ENCODE data around the gene CDH23. TPM values are rescaled to one million over a fixed set of nuclear protein-coding genes. Genes with fewer than 3 reads are reported as not detected.

Gene CDH23
- total RNA-seq, 1 donor from 2014 or later, result 5.1 TPM

DNA sequence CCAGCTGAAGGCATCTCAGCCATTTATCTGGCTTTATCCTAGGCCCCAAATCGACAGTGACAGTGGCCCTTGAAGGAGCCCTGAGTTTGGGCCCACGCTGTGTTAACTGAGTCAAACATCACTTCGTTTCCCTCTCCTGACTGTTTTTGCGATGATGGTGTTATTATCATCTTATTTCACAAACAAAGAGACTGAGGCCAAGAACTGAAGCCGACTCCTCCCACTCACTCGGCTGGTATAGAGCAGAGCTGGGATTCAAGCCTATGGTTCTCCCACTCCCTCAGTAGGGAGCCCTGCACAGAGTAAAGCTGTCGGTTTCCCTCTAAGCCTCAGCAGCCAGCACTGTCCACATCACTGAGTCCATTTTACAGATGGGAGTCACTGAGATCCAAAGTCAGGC lies 141.0 kb downstream of the CDH23 start:
- DNase-seq (ENCODE audit: low spot score), result no peak

DNA sequence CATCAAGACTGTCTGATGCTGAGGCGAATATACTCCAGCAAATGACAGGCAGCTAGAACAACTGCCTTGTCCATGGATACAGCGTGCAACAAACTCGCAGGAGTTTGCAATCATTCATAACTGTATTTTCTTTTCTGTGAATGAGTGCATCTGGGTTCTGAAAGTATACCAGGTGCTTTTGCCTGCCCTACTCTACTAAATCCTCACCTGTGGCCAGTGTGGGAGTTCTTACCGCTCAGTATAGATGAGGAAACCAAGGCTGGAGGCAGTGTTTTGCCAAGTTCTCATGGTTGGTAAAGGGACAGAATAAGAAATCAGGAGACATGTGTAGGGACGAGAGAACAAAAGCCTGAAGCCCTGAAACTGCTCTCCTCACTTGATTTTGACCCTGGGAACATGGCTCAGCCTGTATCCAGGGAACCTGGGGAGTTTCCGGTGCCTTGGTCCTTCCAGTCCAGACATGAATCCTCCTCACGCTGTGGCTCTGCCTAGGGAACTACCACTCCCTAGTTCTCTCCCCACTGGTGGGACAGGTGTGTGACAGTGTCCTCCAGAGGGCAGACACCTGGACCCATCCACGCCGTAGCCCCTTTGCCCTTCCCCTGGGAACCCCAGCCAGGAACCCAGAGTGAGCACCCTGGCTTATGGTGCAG lies 142.0 kb downstream of the CDH23 start:
- DNase-seq (ENCODE audit: low spot score), result no peak

DNA sequence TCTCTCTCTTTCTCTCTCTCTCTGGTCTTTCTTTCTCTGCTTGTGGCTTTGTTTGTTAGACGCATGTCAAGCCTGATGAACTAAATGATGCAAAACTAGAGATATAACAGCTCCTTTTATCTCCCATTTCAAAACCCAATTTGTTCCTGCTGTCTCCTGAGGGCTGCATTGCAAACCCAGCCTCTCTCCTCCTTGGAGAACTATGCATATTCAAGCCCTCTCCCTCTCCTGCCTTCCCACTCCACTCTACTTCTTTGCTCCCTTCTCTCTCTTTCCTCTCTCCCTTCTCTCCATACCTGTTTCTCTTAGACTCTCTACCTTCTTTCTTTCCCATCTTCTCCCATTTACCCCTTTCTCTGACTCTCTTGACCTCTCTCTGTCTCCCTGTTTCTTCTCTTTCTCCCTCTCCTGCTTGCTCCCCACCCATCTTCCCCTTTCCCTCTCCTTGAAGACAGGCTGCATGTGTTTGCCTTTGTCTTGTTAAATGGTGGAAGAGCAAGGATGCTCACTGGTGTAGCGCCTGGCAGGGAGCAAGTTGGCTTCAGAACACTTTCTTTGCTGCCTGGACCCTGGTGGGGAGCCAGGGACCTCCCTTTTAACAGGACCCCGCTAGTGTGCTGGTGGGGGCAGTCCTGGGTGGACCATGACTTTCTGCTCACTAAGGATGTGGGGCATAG lies 142.9 kb downstream of the CDH23 start:
- DNase-seq (ENCODE audit: low spot score), result no peak

DNA sequence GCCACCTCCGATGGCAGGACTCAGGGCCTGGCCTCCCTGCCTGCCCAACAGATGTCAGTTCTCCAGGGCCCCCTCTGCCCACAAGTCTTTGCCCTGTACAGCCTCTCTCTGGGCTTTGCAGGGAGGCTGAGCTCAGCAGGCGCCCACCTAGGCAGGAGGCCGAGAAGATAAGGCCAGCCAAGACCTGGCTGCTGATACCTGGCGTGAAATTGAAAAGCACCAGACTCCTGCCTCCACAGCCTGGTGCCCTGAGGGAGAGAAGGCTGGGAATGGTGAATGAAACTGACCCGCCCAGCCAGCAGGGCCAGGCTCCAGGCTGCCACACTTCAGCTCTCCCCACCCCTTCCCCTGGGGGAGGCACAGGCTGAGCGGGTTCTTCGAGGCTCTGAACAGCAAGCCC lies 145.8 kb downstream of the CDH23 start:
- DNase-seq (ENCODE audit: low spot score), result no peak

DNA sequence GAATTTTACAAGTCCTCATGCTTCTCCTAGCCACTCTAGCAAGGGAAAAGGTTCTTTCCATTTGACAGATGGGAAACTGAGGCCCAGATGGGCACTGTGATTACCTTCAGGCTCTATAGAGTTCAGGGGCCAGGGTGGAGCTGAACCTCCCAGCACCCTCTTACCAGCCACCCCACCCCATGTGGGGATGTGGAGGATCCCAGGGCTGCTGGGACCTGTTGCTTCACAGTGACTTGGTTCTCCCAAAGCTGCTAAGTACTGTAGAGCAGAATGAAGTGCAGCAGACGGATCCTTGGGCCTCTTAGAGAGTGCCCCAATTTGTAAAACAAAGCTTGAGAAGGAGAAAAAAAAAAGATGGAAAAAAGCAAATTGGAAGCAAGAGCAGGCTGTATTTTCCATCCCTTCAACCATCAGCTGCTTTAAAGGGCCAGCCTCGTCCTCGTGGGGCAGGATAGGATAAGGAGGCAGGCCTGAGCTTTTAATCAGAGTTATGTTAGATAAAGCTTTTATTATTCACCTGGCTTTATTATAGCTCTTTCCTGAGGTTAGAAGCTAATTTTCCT lies 147.0 kb downstream of the CDH23 start:
- DNase-seq (ENCODE audit: low spot score), result no peak

DNA sequence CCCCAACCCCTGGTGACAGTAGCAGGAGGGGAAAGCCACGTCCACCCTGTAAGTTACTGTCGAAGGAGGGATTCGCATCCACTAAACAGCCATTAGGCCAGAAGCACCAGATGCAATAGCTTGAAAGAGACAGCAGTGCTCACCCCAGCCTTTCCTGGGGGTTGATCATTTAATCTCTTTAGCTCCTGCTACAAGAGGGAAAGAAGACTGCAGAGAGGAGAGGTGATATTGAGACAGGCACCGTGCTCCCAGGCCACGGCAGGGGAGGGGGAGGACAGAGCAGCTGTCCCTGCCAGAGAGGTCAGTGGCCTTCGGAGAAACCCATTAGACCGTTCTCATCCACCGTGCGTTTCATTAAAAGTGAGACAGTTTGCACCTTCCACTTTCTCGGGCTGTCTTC lies 148.3 kb downstream of the CDH23 start:
- DNase-seq (ENCODE audit: low spot score), result no peak

DNA sequence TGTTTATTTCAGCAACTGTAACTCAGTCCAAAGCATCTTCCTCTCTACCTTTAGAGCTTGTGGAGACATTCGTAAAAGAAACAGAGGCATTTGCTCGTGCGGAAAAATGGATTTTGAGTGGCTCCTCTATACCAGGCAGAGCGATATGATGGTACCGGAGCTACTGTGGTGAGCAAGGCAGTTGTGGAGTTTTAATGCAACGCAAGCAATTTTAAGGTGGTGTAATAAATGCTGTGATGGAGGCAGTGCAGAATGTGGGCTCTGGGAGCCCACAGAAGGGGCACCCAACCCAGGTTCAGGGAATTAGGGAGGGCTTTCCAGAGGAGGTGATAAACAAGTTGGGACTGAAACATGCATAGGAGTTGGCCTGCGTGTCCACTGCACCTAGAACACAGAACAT lies 149.5 kb downstream of the CDH23 start:
- DNase-seq (ENCODE audit: low spot score), result no peak

DNA sequence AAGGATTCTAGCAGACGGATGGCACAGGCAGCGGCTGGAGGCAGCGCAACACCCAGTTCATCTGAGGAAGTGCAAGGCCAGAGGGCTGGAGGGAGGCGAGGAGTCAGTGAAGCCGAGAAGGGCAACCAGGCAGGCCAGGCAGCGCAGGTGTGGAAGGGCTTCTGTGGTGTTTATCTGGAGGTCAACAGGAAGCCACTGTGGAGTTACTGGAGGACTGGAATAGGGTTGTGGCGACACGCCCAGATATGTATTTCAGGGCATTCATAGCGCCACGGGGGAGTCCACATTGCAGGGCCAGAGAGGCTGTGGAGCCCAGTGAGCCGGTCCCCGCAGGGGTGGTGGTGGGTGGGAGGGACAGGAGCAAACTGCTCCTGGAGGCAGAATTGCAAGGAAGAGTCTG lies 150.6 kb downstream of the CDH23 start:
- no peak for DNase-seq (ENCODE audit: low spot score)

DNA sequence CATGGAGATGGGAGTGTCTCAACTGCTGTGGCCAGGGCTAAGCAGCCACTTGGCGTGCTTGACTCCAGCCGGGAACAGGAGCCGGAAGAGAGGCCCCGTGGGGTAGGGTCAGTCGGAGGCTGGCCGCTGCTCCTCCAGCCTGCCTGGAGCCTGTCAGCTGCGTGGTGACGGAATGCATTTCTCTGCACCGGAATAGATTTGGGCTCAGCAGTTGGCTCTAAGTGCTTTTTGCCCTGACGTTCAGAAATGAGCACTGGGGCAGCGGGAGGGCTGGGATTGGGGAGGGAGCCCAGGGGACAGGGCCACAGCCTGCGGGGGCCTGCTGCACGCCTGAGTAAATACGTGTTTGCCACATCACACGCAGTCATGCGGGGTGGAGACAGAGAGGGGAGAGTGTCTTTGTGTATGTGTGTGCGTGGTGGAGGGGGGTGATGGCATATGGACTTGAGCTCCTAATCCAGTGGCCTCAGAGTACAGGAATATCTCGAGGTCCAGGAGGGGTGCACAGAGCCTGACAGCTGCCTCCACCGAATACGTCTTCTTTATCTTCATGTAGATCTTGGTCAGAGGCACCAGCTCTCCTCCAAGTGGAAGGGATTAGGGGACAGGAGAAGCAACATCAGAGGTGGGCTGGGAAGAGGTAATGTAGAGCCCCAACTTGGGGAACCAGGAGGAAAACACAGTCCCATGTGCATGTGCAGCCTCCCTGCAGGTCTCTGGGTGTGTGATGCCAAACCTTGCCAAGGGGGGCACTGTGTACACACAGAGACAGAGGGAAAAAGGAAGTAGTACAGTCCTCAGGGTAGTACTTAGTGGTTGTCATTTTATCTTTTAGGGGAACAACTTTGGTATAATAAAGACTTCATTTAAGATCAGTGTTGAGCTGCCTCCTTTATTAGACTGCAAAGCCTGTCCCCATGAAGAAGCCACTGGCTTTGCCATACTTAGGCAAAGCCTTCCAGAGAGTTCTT lies 151.4 kb downstream of the CDH23 start:
- DNase-seq (ENCODE audit: low spot score), result peak; percentile 56

DNA sequence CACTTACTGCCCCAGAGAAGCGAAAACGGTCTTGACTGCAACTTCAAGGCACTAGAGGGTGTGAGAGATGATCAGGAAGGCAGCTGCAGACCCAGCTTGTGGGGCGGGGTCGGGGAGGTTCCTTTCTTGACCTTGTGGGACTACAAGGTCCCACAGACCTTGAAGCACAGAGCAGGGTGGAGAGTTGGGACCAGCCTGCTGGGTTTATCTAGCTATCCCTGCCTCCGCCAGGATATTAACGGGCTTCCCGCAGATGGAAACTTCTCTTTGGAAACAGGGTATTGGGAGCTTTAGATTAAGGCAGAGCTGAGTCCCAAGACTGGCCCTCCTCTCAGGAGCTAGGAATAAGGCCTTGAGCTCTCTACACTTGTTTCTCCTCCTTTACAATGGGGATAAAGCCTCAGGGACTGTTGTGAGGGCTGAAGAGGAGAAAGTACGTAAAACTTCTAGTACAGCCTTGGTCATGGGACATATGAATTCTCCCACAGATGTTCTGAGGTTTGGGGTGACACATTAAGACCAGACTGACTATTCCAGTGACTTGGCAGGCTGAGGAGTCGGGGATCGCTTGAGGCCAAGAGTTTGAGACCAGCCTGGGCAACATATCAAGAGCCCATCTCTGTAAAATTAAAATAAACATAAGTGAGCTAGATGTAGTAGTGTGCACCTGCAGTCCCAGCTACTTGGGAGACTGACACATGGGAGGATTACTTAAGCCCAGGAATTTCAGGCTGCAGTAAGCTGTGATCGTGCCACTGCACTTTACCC lies 153.2 kb downstream of the CDH23 start:
- DNase-seq (ENCODE audit: low spot score), result no peak

DNA sequence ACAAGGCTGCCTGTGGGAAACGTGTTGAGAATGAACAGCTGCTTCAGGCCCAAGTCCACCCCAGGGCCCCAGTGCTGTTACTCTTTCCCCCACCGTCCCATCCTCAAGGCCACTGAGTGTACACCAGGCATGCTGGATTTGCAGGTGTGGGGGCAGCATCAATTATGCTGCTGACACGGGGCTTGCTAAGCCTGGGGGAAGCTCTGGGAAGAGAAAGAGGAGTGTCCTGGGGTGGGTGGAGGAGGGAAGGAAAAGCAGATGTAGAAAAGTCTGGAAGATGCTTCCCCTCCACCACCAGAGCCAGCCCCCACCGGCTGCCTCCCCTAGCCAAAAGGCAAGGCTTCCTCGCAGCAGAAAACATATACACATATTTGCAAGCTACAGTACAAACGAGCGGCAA lies 153.9 kb downstream of the CDH23 start:
- no peak for DNase-seq (ENCODE audit: low spot score)

DNA sequence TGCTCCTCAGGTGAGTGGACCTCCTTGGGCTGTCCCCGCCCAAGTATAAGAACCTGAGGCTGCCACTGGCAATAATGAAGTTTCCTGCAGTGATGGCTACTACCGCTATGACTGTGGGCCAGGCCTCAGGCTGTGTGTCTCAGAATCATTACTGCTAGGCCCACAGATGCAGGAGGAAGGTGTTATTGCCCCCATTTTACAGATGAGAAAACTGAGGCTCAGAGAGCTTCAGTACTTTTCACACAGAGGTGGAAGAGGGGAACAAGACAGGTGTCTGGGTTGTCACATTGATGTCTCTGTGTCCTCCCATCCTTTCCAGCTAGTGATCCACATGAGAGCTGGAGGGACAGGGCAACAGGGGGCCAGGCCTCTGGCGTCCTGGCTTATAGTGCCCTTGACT lies 155.2 kb downstream of the CDH23 start:
- no peak for DNase-seq (ENCODE audit: low spot score)

DNA sequence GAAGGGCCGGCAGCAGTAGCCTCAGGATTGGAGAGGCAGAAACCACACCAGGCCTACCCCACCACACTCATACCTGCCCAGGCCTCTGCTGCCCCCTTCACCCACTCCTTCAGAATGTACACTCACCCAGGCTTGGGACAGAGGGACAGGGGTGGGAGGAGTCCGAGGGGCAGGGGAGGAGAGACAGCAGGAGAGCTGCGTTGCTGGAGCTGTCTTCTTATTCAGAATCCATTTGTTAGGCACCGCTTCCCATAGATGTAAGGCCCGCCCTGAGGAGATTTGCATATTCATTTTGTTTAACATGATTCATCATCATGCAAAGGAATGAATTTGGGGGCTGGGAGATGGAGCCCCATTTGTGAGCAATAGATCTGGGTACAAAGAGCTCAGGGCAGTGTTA lies 156.7 kb downstream of the CDH23 start:
- DNase-seq (ENCODE audit: low spot score), result no peak

DNA sequence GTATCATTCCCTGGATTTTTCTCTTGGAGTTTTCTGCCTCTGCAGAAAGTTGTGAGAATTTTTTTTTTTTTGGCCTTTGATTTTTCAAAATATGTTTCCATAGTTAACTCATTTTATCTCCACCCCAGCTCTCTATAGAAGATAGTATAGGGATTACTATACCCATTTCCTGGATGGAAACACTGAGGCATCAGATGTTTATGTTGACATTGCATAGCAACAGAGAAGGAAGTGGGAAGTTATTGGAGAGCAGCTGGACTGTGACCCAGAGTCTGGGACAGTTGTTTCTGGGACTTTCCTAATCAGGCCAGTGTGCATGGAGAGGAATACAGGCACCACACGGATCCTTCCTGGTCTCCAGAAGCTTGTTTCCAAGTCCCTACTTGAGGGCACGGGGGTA lies 158.0 kb downstream of the CDH23 start:
- no peak for DNase-seq (ENCODE audit: low spot score)

DNA sequence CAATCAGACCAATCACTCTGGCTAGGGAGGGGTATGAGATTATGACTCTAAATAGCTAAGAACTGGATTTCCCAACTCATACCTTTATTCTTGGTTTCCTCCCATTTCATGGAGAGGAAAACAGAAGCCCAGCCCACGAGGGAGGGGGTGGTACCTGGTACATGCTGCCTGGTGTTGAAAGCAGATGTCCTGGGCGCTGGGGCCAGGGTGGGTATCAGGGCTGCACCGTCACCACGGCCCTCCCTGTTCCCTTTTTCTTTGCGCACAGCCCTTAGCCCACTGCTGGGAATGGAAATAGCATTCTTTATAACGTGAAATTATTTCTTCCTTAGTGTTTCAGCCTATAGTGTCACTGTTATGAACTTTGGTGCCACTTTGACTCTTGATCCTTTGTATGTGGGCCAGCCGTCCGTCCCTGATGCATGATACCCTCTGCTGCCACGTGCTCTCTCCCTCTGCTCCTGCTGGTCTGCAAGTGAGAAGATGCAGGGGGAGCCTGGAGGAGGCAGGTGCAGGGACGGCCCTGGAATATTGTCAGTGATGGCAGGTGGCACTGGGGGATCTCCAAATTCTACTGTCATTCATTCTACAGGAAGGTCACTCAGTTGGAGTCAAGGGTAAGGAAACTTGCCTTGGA lies 158.5 kb downstream of the CDH23 start:
- no peak for DNase-seq (ENCODE audit: low spot score)

DNA sequence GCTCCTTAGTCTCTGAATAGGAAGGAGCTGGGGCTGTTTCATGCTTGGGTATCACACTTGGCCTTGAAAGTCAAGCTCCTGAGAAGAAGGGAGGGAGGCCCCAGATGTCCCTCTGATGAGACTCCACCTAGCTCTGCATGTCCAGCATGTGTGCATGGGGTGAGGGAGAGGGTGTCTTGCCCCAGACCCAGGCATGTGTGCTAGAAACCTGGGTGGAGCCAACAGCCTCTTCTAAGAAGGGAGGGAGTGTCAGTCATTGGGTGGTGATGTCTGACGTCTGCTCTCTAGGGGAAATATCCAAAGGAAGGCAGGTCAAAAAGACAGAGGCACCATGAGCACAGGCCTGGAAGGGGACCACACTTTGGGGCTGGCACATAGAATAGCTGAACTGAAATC lies 159.0 kb downstream of the CDH23 start:
- DNase-seq (ENCODE audit: low spot score), result no peak

DNA sequence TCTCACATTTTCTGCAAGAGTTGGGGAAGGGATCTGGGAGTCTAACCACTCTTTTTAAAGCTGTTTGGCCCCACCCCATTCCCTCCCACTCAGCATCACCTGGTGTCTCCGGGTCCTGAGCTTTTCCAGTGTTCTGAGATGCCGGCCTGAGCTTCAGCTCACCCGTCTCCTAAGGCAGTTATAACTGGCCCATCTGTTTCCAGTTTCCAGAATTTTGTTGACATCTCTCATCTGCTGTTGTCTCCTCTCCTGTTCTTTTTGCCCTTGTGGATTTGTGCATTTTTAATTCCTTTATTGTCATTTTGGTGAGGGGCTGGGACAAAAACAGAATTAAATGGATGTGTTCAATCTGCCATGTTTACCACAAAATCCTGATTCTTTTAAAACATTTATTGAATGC lies 162.3 kb downstream of the CDH23 start:
- no peak for DNase-seq (ENCODE audit: low spot score)

DNA sequence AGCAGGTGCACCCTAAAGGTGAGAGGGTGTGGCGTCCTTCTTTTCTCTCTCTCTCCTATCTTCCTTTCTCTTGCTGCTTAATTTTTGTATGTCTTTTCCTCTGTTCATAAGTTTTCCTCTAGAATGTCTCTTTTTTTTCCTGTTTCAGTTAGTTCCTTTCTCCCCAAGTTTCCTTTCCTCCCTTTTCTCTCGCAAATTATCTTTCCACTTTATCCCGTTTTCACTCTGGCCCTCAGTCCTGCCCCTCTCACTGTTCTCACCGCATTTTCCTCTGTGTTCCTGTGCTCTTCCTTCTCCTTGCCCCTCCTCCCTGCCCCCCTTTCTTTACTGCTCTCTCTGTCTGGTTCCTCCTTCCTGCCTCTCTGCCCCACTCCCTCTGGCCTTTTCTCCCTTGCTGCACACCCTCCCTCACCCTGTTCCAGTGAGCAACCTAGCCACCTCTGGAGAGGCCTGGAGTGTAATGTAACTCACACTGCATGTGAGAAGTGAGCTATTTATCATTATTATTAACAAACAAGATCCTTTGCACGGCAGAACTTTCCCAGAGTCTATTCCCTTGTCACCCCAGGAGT lies 164.4 kb downstream of the CDH23 start:
- DNase-seq (ENCODE audit: low spot score), result no peak

DNA sequence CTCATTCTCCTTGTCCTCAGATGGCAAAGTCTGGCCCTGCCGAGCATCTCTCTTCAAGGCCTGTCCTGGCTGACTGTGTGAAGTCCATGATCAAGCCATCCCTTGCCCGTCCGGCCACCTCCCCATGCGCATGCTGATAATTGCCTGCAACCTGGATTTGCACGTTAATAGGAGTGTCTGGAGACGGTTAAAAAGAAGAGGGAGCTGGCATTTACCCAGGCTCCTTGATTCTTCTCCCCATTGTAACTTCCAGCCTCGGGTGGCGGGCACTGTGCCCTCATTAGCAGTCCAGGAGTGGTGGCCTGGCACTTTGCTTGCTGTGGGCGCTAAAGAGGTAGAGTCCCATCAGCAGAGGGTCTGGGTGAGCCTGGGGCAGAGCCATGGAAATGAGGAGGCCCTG lies 165.5 kb downstream of the CDH23 start:
- no peak for DNase-seq (ENCODE audit: low spot score)

DNA sequence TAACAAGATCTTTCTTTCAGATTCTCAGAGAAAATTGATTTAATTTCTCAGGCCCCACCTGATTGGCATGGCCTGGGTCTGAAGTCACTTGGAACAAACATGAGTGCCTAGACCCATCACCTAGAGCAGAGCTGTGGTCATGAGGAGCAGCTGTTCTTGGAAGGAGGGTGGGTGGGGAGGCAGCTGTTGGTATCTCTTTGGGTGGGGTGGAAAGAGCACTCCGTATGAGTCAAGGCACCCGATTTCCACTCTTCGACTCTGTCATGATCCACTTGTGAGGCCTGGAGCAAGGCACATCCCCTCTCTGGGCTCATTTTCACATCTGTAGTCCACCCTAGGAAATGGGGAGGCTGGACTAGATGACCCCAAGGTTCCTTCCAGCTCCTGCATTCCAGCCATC lies 166.2 kb downstream of the CDH23 start:
- no peak for DNase-seq (ENCODE audit: low spot score)

Measured in mucosa of gallbladder (tissue), 1 donor.